SK-N-SH (cell line): ENCODE results near the gene RAE1. TPM values are rescaled to one million over a fixed set of nuclear protein-coding genes. Genes with fewer than 3 reads are reported as not detected.

Experiments used
- CTCF ChIA-PET: fragments of 300-600, 350-600 bp; formaldehyde crosslinking; extraction: SDS; loops from one replicate; lab custom pipeline; 2021; lab: Yijun Ruan, JAX
- POLR2A ChIA-PET: fragments of 350-600 bp; sonication (Branson Sonifier 250); formaldehyde crosslinking; extraction: SDS; loops from one replicate; lab custom pipeline; 2020; ENCODE audit warnings: antibody characterized with exemption, inconsistent platforms; lab: Yijun Ruan, JAX
- DNase-seq: peaks from one replicate; pipeline ENCODE4 v3.0.0; 2012
- H2AFZ ChIP-seq: fragments of 200-600 bp; sonication (generic); 2 replicates; pipeline ENCODE4 v1.8.1; 2016; ENCODE audit warnings: antibody characterized with exemption, mild to moderate bottlenecking, low read depth
- H3F3A ChIP-seq: fragments of 200-600 bp; sonication (generic); replicated peaks from 2 replicates; pipeline ENCODE3; 2016; ENCODE audit warnings: antibody characterized with exemption, mild to moderate bottlenecking; ENCODE audit not compliant: insufficient read depth
- H3K27ac ChIP-seq, 2 experiments: fragments of 200-500 bp in 1 of 2; fragments of 200-600 bp in 1 of 2; sonication (Bioruptor generic) in 1 of 2; sonication (generic), shearing (Covaris generic) in 1 of 2; 2 replicates each; pipeline versions ENCODE4 v1.5.1 to v1.6.1; 2014 to 2016; ENCODE audit warnings: low read depth in 2 of 2, inconsistent platforms in 1 of 2, low read length in 1 of 2, mild to moderate bottlenecking in 1 of 2, mixed read lengths in 1 of 2
- H3K27me3 ChIP-seq: fragments of 200-600 bp; sonication (generic), shearing (Covaris generic); 2 replicates; pipeline ENCODE4 v1.6.1; 2016; ENCODE audit warnings: mixed run types; ENCODE audit not compliant: insufficient read depth
- H3K36me3 ChIP-seq, 2 experiments: fragments of 200-500 bp in 1 of 2; fragments of 200-600 bp in 1 of 2; sonication (Bioruptor generic) in 1 of 2; sonication (generic) in 1 of 2; replicated peaks in 1 of 2; 2 replicates each; pipeline versions ENCODE3 to v1.5.1; 2014 to 2016; ENCODE audit warnings: low read length in 1 of 2, mild to moderate bottlenecking in 1 of 2; ENCODE audit not compliant: insufficient read depth in 2 of 2, control insufficient read depth in 1 of 2
- H3K4me1 ChIP-seq, 2 experiments: fragments of 200-500 bp in 1 of 2; fragments of 200-600 bp in 1 of 2; sonication (Bioruptor generic) in 1 of 2; sonication (generic), shearing (Covaris generic) in 1 of 2; 2 replicates each; pipeline versions ENCODE4 v1.5.1 to v1.6.1; 2014 to 2016; ENCODE audit warnings: low read depth in 1 of 2, low read length in 1 of 2, mixed run types in 1 of 2; ENCODE audit not compliant: insufficient read depth in 2 of 2, control insufficient read depth in 1 of 2
- H3K4me2 ChIP-seq: fragments of 200-600 bp; sonication (generic), shearing (Covaris generic); 2 replicates; pipeline ENCODE4 v1.6.1; 2017; ENCODE audit warnings: mixed run types
- H3K4me3 ChIP-seq, 2 experiments: fragments of 200-500 bp in 1 of 2; fragments of 200-600 bp in 1 of 2; sonication (Bioruptor generic) in 1 of 2; sonication (generic), shearing (Covaris generic) in 1 of 2; 2 replicates each; pipeline versions ENCODE4 v1.5.1 to v1.8.1; 2014 to 2016; ENCODE audit warnings: low read depth in 2 of 2, inconsistent platforms in 1 of 2, low read length in 1 of 2, mild to moderate bottlenecking in 1 of 2, mixed read lengths in 1 of 2, moderate library complexity in 1 of 2
- H3K79me2 ChIP-seq: fragments of 200-600 bp; sonication (generic); 2 replicates; pipeline ENCODE4 v1.8.1; 2017; ENCODE audit warnings: mild to moderate bottlenecking; ENCODE audit not compliant: insufficient read depth
- H3K9ac ChIP-seq: fragments of 200-600 bp; sonication (generic); 2 replicates; pipeline ENCODE4 v1.6.1; 2017; ENCODE audit warnings: mixed run types
- H3K9me2 ChIP-seq: fragments of 200-600 bp; sonication (generic); 2 replicates; pipeline ENCODE4 v1.6.1; 2017; ENCODE audit warnings: mixed run types
- H3K9me3 ChIP-seq: fragments of 200-600 bp; sonication (generic); 2 replicates; pipeline ENCODE4 v1.6.1; 2017; ENCODE audit warnings: mixed run types, mild to moderate bottlenecking, moderate library complexity
- H4K20me1 ChIP-seq: fragments of 200-600 bp; sonication (generic); 2 replicates; pipeline ENCODE4 v1.6.1; 2017; ENCODE audit warnings: mild to moderate bottlenecking, mixed run types; ENCODE audit not compliant: insufficient read depth
- CHD2 ChIP-seq: fragments of 150-350 bp; IDR thresholded peaks from 2 replicates; pipeline ENCODE4 v1.6.1; 2018; ENCODE audit warnings: low read length; ENCODE audit not compliant: partially characterized antibody
- ELF1 ChIP-seq: IDR thresholded peaks from 2 replicates; pipeline ENCODE4 v1.4.0; 2012
- EP300 ChIP-seq, 2 experiments: IDR thresholded peaks; 2 replicates each; pipeline versions ENCODE4 v1.4.0 to v1.6.1; 2012; ENCODE audit warnings: borderline replicate concordance in 1 of 2, low read depth in 1 of 2, low read length in 1 of 2
- EZH2phosphoT487 ChIP-seq: fragments of 200-600 bp; sonication (generic); IDR thresholded peaks from 2 replicates; pipeline ENCODE4 v1.6.1; 2017; ENCODE audit warnings: low read depth, mixed run types, mild to moderate bottlenecking, antibody characterized with exemption, moderate library complexity, borderline replicate concordance
- FOSL2 ChIP-seq: IDR thresholded peaks from 2 replicates; pipeline ENCODE4 v1.4.0; 2012; ENCODE audit warnings: low read depth, mild to moderate bottlenecking, moderate library complexity, borderline replicate concordance
- FOXM1 ChIP-seq: IDR thresholded peaks from 2 replicates; pipeline ENCODE4 v1.4.0; 2012; ENCODE audit warnings: low read depth, mild to moderate bottlenecking
- GATA2 ChIP-seq: sonication (generic); formaldehyde crosslinking; IDR thresholded peaks from 2 replicates; pipeline ENCODE4 v1.5.0; 2020; ENCODE audit warnings: mild to moderate bottlenecking, missing genetic modification reagents
- JUND ChIP-seq: IDR thresholded peaks from 2 replicates; pipeline ENCODE4 v1.4.0; 2012
- NRF1 ChIP-seq: IDR thresholded peaks from 2 replicates; pipeline ENCODE4 v1.6.1; 2012; ENCODE audit warnings: low read depth, mild to moderate bottlenecking, low read length
- POLR2AphosphoS5 ChIP-seq: IDR thresholded peaks from 2 replicates; pipeline ENCODE4 v1.6.1; 2012; ENCODE audit warnings: low read depth, low read length
- RCOR1 ChIP-seq: fragments of 150-350 bp; IDR thresholded peaks from 2 replicates; pipeline ENCODE4 v1.6.1; 2017; ENCODE audit warnings: antibody characterized with exemption, low read length
- RFX5 ChIP-seq: IDR thresholded peaks from 2 replicates; pipeline ENCODE4 v1.6.1; 2012; ENCODE audit warnings: mild to moderate bottlenecking, improper control_type of control experiment, low read length
- SMC3 ChIP-seq: IDR thresholded peaks from 2 replicates; pipeline ENCODE4 v1.6.1; 2012; ENCODE audit warnings: low read depth, low read length, improper control_type of control experiment
- TAF1 ChIP-seq: IDR thresholded peaks from 2 replicates; pipeline ENCODE4 v1.6.1; 2012; ENCODE audit warnings: low read depth, mild to moderate bottlenecking, low read length, moderate library complexity, borderline replicate concordance
- TCF12 ChIP-seq: IDR thresholded peaks from 2 replicates; pipeline ENCODE4 v1.4.0; 2012
- WGBS: methylation state at CpG from one replicate; pipeline ENCODE4 v1.1.6; 2017; ENCODE audit warnings: low lambda C conversion rate; 5-methylcytosine and 5-hydroxymethylcytosine counted together
- polyA plus RNA-seq, 3 experiments: library from polyadenylated mRNA; depleted of rRNA; stranded (reverse); fragments of >200 nt; gene quantifications; 2 replicates each; pipeline ENCODE4 v1.2.3, GENCODE V29; 2012
- TF ChIP-seq, protein P1 (sequence below): IDR thresholded peaks from 2 replicates; pipeline ENCODE4 v1.4.0; 2012; ENCODE audit warnings: low read depth
- TF ChIP-seq, protein P2 (sequence below): fragments of 150-350 bp; IDR thresholded peaks from 2 replicates; pipeline ENCODE4 v1.6.1; 2017; ENCODE audit warnings: antibody characterized with exemption, low read length, low read depth, borderline replicate concordance
- TF ChIP-seq, protein P3 (sequence below): IDR thresholded peaks from 2 replicates; pipeline ENCODE4 v1.4.0; 2012; ENCODE audit warnings: low read depth, borderline replicate concordance
- TF ChIP-seq, protein P4 (sequence below): IDR thresholded peaks from 2 replicates; pipeline ENCODE4; 2012
- TF ChIP-seq, protein P5 (sequence below): fragments of 150-350 bp; IDR thresholded peaks from 2 replicates; pipeline ENCODE4 v1.6.1; 2016; ENCODE audit warnings: mild to moderate bottlenecking, low read depth, low read length

The RAE1 gene
- polyA plus RNA-seq, 1 of the 3 experiments (the other 2 are of a cell fraction), result 82.4 TPM

DNA sequence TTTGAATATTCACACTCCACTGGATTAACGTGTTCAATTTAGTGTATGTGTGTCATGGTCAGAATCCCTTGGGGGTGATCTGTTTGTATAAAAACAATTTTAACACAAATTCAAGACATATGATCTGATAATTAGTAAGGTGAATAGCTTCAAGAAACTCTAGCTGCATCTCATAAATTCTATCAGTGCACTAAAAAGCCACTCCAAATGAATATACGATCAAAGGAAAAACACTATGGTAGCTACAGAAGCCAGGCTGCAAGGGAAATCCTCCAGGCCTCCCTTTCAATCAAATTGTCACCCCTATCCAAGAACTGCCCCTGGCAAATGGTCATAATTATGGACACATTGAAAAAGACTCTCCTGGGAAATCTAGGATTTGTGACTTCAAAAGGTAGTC, 9.4 kb upstream of the RAE1 start:
- POLR2A ChIA-PET, result no interaction called here
- H3F3A ChIP-seq, result peaks cover under 1% of the 10 kb centered on the region
- no peak overlapping the region for H3K27ac ChIP-seq
- no peak overlapping the region for H3K4me3 ChIP-seq
- no peak overlapping the region for H2AFZ ChIP-seq
- no peaks in the 10 kb centered on the region for H3K4me1 ChIP-seq
- H3K79me2 ChIP-seq, result no peaks in the 10 kb centered on the region
- H4K20me1 ChIP-seq, result no peaks in the 10 kb centered on the region
- CTCF ChIA-PET, result interaction anchor here (0.6 to 11.2 kb wide), 5 partner anchors 9 to 250 kb away, joined by 3 to 187 read pairs (median 3); no protein-coding TSS in a partner anchor
- peaks cover 10% of the 10 kb centered on the region; the same call in 1 of the 2 replicates for H3K27me3 ChIP-seq
- DNase-seq, result no peak
- TF ChIP-seq, protein P1, sequence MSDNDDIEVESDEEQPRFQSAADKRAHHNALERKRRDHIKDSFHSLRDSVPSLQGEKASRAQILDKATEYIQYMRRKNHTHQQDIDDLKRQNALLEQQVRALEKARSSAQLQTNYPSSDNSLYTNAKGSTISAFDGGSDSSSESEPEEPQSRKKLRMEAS, result no peak
- TF ChIP-seq CHD2 (no peak), ELF1 (no peak), SMC3 (no peak), EP300 (IDR thresholded peaks at IDR 0.05; ENCODE audit: borderline replicate concordance in 1 of 2, low read depth in 1 of 2, low read length in 1 of 2) (no peak), FOSL2 (no peak), EZH2phosphoT487 (no peak), TAF1 (no peak), RFX5 (no peak), JUND (no peak), GATA2 (CRISPR knock-in tag) (no peak), FOXM1 (no peak), RCOR1 (no peak), NRF1 (no peak), TCF12 (no peak), POLR2AphosphoS5 (no peak)
- TF ChIP-seq, protein P2, sequence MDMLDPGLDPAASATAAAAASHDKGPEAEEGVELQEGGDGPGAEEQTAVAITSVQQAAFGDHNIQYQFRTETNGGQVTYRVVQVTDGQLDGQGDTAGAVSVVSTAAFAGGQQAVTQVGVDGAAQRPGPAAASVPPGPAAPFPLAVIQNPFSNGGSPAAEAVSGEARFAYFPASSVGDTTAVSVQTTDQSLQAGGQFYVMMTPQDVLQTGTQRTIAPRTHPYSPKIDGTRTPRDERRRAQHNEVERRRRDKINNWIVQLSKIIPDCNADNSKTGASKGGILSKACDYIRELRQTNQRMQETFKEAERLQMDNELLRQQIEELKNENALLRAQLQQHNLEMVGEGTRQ, result no peak
- TF ChIP-seq, protein P3, sequence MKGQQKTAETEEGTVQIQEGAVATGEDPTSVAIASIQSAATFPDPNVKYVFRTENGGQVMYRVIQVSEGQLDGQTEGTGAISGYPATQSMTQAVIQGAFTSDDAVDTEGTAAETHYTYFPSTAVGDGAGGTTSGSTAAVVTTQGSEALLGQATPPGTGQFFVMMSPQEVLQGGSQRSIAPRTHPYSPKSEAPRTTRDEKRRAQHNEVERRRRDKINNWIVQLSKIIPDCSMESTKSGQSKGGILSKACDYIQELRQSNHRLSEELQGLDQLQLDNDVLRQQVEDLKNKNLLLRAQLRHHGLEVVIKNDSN, result no peak
- TF ChIP-seq, protein P4, sequence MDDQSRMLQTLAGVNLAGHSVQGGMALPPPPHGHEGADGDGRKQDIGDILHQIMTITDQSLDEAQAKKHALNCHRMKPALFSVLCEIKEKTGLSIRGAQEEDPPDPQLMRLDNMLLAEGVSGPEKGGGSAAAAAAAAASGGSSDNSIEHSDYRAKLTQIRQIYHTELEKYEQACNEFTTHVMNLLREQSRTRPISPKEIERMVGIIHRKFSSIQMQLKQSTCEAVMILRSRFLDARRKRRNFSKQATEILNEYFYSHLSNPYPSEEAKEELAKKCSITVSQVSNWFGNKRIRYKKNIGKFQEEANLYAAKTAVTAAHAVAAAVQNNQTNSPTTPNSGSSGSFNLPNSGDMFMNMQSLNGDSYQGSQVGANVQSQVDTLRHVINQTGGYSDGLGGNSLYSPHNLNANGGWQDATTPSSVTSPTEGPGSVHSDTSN, result no peak
- TF ChIP-seq, protein P5, sequence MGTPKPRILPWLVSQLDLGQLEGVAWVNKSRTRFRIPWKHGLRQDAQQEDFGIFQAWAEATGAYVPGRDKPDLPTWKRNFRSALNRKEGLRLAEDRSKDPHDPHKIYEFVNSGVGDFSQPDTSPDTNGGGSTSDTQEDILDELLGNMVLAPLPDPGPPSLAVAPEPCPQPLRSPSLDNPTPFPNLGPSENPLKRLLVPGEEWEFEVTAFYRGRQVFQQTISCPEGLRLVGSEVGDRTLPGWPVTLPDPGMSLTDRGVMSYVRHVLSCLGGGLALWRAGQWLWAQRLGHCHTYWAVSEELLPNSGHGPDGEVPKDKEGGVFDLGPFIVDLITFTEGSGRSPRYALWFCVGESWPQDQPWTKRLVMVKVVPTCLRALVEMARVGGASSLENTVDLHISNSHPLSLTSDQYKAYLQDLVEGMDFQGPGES, result no peak
- TF ChIP-seq, all 33 proteins: peak for 0
- H3K36me3 ChIP-seq, result no peaks in the 10 kb centered on the region
- no peaks in the 10 kb centered on the region for H3K9me3 ChIP-seq
- H3K9me2 ChIP-seq, result no peaks in the 10 kb centered on the region
- H3K4me2 ChIP-seq, result no peak overlapping the region
- WGBS, result 40% methylated on average over 2 of the region's 2 CpGs
- H3K9ac ChIP-seq, result no peak overlapping the region
